ENCODE data around the gene MOB2.

Gene MOB2

DNA sequence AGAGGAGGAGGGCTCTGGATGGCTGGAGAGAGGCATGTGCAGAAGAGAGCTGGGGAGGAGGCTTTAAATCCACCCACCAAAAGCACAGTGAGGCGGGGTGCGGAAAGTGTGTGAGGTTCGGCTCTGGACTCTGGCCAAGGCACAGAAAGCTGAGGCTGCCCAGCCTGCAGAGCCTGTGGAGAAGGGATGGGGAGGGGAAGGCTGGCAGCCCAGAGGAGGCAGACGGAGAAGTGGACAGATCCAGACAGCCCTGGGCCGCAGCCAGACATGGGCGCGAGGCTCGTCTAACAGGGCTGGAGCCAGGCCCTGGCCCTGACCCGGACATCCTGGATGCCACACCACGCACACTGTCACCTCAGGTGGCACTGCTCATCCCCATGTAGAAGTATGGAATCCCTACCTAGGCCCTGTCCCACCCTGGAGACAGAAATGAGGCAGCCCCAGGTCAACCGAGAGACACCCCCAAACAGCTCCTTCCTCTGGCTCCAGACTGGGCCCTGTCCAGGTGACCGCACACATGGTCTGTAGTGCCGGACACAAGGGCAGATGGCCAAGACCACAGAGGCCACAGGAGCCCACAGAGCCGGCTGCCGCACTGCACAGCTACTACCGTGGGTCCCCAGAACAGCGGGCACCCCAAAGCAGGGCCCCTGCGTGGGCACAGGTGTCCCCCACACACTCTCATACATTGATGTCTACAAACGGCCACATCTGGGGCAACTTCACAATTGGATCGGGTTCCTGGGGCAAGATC is 16.6 kb upstream of the MOB2 start:
- DNase-seq, result no peak

DNA sequence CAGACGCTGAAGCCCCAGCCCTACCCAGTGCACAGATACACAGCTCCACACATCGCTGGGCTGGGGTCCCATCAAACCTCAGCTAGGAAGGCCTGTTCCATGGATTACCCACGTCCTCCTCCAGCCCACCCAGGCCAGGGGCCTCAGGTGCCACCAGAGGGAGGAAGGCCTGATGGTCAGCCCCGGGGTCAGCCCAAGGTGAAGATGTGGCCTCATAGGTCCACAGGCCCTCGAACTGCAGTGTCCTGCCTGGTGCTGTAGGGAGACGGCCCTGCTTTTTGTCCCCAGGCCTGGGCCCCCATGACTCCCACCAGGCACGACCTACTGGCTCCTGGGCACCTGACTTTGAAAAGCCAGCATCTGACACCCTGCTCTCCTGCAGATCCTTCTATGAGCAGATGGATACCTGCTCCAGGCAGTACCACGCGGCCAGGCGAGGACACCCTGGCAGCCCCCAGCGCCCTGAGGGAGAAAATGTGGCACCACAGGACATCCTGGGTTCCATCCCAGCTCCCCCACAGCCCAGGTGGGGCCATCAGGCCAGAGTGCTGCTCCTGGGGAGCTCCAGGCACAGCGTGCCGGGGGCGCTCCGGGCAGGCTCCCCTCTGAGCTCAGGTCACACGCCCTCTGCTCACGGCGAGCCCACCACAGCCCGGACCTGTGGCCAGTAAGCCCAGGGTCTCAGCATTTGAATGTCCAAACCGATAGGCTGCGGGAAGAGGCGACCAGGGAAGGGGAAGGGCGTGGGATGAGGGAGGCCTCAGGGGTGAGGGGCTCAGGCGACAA is 15.8 kb upstream of the MOB2 start:
- DNase-seq, result no peak

DNA sequence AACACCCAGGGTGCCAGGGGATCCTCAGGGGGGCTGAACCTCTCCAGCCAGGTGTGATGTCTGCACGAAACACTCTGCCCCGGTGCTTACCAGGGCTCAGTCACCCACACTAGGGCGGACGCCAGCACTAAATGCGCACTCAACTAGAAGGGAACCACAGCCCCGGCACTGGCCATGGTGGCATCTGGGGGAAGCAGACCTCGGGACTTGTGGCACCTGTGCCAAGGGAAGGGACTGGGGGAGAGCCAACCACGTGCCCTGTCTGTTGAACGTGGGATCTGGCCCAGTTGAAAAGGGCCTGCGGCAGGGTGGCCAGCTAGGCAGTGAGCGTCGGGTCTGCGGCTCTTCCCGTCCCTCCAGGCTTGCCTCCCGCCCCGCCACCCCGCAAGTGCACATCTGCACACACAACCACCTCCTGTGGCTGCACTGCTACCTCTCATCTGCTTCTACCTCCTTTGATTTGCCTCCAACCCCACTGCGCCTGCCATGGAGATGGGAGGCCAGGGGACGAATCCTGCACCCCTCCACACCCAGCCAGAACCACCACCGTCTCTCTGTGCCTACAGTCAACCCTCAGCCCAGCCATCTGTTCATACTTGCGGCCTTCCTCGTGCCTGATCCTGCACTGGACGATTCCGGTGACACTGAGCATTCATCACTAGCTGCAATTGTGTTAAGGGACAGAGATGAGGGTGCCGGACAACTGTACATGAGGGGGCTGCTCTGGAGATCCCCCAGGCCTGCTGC is 15.0 kb upstream of the MOB2 start:
- DNase-seq, result no peak

DNA sequence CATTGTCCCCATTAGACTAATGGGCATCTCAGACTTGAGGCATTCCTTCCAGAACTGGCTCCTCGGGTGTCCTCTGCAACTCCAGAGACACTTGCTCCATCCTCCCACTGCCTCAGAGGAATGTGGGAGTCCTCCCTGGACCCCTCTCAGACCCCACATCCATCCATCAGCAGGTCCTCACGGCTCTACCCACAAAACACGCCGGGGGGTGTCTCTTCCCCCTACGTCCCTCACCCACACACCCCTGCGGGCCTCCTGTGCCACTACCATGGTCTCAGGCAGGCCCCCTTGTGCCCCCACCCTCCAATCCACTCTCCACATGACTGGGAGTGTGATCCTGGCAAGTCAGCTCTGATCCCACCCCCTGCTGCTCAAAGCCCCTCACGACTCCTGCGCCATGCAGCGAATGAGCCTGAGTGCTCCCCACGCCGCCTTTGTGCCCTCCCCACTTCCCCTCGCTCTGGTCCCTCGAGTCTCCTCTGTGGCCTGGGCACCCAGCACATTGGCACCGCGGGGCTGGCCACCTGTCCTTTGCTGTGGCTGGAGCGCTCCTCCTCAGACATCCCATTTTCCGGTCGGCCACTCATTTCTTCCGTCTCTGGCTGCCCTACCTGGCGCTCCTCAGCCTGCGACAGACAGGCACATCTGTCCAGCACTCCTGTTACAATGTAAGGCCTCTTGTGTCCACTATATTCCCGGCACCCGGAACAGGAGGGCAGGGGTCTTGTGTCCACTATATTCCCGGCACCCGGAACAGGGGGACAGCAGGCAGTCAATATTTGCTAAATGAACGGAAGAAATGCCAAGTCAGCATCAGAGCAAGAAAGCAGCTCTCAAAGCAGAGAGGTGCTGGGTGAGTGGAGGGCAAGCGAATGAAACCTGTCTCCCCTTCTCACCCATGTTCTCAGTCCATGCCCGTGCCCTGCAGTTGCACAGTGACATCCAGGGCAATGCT is 14.2 kb upstream of the MOB2 start:
- DNase-seq, result no peak

DNA sequence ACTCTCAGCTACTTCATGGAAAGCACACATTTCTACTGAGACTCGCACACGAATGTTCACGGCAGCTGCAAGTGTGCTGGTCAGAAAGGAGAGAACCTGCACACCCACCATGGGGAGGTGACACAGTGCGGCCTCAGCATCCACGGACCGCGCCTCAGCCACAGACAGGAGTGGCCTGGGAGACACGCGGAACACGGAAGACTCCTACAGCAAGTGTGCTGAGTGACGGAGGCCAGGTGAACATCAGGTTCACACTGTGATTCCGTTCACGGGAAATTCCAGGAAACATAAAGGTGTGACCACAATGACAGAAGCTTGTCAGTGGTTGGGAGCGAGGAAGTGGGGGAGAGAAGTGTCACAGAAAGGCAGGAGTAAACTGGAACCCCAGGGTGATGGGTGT is 13.3 kb upstream of the MOB2 start:
- DNase-seq, result no peak

DNA sequence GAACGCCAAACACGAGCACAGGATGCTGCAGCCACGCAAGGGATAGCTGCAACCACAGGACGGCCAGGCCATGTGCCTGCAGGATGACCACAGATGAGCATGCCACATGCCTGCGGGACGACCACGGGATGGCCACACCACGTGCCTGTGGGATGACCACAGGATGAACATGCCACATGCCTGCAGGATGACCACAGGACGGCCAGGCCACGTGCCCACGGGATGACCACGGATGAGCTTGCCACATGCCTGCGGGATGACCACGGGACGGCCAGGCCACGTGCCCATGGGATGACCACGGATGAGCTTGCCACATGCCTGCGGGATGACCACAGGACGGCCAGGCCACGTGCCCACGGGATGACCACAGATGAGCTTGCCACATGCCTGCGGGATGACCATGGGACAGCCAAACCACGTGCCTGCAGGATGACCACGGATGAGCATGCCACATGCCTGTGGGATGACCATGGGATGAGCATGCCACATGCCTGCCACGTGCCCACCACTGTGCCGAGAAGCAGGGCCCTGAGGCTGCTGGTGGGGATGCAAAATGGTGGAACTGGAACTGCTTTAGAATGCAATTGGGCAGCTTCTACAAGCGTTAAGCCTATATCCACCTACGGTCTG is 12.8 kb upstream of the MOB2 start:
- no peak for DNase-seq

DNA sequence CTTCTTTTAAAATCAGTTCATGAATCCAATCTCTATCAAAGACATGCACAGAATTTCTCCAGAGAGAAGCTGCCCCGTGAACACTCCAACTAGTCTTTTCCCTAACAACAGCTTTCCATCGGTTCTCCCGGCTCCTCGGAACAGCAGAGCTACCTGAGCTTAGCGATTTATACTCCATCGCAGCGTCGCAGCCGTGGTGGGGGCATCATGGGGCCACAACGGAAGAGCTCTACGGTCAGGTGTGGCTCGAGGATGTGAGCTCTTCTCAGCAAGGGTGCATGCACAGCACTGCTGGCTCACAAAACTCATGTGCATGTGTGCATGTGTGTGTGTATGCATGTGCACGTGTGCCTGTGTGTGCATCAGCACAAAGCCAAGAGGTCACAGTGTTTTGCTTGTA is 11.7 kb upstream of the MOB2 start:
- no peak for DNase-seq

DNA sequence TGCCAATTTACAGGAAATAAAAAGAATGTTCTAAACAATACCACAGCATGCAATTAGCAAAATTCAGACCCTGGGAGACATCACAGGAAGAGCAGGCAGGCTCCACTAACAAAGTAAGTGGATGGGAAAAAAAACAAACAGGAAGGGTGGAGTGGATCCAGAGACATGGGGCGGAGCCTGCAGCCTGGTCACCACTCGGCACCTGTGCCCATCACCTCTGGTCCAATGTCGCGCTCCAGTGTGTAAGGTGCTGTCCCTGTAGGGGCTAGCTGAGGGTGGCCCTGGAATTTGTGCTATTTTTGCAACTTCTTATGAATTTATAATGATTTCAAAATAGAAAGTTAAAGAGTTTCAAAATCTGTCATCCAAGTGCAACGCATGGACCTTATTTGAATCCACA is 11.0 kb upstream of the MOB2 start:
- no peak for DNase-seq

DNA sequence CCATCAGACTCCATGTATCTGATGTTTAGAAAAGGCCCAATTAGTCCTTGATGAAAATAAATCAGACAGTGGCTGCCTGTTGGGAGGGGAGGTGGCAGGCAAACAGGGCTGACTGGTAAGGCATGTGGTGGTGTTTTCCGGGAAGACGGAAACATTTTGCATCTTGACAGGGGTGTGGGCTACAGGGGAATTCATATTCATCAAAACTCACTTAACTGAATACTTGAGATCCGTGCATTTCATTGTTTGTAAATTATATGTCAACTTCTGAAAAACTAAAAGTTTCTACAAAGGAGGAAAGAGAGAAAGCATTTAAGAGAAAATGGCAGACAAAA is 10.1 kb upstream of the MOB2 start:
- no peak for DNase-seq

DNA sequence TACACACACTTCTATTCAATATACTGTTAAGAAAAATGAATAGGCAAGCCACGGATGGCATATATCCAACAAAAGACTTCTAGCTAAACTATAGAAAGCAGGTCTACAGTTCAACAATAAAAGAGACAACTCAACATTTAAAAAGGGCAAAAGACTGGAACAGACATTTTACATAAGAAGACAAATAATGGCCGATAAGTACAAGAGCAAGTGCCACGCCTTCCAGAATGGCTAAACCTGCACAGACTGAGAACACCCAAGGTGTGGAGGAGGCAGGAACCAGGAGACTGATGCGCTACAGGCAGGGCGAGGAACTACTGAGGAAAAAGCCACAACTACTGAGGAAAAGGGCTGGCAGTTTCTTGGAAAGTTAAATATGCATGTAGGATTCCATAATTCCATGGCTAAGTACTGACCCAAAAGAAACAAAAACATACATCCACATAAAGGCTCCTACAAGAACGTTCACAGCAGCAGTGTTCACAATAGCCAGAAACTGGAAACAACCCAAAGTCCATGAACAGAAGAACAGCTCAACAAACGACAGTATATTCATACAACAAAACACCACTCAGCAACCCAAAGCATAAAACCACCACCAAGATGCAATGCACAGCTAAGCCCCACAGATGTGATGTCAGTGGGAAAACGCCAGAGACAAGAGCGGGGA is 9.6 kb upstream of the MOB2 start:
- no peak for DNase-seq

DNA sequence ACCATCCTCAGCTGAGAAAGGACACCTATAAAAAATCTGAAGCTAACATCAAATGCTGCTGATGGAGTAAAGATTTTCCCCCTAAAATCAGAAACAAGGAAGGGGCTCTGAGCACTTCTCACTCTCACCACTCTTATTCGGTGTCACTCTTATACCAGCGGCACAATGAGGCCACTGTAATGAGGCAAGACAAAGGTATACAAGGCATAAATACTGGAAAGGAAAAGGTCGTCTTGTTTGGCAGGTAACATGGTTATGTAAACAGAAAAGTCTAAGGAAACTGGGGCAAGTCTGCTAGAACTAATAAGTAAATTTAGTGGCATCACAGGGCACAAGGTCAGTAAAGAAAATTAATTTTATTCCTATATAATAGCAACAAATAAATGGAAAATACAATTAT is 8.1 kb upstream of the MOB2 start:
- no peak for DNase-seq

DNA sequence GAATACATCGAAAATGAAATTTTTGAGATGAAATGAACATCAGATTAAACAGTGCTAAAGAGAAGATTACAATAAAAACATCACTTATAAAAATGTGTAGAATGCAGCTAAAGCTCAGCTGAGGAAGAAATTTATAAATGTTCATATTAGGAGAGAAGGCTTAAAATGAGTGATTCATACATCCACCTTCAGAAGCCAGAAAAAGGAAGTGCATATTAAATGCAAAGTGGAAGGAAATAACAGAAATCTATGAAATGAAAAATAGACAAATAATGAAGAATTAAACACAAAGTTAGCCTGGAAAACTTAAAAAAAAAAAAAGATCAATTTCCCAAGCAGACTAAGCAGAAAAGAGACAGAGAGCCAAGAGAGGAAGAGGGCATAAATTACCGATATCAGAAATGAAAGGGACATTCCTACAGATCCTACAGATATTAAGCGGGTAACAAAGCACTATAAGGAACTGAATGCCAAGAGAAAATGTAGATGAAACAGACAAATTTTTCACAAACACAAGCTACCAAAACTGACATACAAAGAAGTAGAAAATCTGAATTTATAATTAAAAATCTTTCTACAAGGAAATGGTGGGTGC is 7.2 kb upstream of the MOB2 start:
- DNase-seq, result no peak

DNA sequence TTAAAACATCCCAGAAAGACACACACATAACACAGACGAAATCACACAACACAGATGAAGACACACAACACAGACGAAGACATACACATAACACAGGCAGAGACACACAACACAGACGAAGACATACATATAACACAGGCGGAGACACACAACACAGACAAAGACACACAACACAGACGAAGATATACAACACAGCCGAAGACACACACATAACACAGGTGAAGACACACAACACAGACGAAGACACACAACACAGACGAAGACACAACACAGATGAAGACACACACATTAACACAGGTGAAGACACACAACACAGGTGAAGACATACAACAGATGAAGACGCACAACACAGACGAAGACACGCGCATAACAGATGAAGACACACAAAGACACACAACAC is 4.8 kb upstream of the MOB2 start:
- no peak for DNase-seq

DNA sequence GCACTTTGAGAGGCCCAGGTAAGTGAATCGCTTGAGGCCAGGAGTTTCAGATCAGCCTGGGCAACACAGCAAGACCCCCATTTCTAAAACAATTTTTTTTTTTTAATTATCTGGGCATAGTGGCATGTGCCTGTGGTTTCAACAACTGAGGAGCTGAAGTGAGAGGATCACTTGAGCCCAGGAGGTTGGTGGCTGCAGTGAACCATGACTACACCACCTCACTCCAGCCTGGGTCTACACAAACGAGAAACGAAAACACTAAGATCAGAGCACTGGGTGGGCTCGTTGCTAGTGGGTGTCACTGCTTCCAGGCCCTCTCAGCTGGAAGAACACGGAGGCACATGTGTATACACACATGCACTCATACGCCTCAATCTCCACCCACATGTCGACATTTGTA is 4.1 kb upstream of the MOB2 start:
- no peak for DNase-seq

DNA sequence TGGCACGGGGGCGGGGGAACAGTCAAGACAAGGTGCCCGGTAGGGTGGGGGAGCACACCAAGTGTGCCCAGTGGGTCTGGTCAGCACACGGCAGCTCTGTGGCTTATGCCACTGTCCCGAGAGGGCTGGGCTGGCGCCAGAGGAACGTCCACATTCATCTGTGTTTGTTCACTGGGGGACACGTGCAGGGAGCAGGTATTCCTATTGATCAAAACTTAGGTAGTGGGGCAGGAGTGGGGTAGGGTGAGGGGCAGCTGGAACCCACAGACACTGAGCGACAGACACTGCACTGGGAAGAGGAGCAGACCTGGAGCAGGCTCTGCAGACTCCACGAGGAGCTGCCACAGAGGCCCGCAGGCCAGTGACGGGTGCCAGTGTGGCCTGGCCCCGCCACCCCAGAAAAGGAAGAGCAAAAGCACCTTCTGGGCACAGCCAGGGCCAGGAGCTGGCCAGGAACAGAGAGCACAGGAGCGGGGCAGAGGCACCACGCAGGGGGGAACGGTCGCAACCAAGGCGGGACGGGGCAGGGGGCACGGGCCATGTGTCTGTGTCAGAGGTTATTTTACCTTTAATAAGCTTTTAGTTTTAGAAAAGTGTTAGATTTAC is 2.1 kb upstream of the MOB2 start:
- DNase-seq, result no peak

DNA sequence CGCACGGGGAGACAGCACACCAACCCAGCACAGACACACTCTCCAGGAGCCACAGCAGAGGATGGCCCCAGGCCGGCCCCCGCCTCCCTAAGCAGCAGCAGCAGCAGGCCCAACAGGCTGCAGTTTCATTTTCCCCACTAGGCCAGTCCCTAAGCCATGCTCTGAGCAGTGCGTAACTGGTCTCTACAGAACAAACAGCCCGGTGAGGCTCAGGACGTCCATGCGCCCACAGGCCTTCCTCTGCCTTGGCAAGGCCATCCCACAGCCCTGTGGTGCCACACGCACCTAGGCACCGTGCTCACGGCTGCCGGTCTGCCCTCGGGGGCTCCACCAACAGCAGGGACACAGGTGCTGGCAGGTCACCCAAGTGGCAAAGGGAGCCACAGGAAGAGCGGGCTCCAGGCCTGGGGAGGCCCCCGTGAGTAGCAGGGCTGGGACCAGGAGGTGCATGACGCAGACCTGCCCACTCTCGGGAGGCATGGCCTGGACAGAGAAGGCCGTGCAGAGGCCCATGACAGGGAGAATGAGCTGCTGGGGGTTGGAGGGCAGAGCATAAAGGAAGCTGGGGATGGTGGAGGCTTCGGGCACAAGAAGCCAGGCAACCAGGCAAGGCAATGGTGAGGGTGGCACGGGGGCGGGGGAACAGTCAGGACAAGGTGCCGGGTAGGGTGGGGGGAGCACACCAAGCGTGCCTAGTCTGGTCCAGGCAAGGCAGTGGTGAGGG is 1.4 kb upstream of the MOB2 start:
- DNase-seq, result no peak

DNA sequence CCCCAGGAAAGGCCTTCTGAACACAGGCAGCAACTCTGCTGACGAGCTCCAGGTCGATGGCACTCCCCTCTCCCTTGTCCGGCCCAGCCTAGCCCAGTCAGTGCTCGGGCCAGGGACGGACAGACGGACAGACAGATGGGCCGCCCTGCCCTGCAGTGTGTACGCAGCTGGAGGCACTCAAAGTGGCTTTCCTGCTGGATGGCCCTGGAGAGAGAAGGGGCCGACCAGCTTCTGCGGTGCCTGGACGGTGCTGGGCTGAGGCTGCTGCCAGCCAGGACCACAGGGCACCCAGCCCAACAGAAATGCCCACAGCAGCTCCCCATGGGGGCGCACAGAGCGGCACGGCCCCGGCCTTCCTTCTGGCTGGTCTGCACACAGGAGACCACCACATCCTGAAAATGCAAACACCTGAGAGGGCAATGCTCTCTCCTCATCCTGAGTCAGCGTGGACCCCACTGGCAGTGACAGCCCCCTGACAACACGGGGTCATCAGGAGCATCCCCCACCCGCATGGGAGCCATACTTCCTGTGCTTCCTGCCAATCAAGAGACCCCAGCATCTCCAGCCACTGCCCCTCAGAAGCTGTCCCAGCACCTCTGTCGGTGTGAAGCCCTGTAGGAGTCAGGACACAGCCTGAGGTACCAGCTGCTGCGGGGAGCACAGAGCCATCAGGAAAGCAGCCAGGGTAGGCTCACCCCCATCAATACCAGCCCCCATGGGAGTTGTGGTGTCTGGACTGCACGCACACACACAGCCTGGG is 692 bp upstream of the MOB2 start:
- DNase-seq, result no peak

DNA sequence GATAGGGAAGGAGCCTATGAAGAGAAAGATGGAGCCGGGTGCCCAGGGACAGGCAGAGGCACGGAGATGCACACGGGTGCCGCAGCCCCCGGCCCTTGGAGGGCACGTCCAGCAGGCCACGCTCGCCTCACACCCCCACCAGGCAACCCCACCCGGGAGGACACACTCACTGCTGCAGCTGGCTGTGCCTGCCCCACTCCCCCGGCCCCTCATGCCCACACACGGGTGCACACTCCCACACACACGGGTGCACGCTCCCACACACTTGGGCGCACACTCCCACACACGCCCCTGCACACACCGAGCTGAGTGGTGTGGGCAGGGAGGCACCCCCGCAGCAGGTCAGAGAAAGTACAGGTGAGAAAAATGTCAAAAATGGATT is 1.1 kb downstream of the MOB2 start:
- no peak for DNase-seq

DNA sequence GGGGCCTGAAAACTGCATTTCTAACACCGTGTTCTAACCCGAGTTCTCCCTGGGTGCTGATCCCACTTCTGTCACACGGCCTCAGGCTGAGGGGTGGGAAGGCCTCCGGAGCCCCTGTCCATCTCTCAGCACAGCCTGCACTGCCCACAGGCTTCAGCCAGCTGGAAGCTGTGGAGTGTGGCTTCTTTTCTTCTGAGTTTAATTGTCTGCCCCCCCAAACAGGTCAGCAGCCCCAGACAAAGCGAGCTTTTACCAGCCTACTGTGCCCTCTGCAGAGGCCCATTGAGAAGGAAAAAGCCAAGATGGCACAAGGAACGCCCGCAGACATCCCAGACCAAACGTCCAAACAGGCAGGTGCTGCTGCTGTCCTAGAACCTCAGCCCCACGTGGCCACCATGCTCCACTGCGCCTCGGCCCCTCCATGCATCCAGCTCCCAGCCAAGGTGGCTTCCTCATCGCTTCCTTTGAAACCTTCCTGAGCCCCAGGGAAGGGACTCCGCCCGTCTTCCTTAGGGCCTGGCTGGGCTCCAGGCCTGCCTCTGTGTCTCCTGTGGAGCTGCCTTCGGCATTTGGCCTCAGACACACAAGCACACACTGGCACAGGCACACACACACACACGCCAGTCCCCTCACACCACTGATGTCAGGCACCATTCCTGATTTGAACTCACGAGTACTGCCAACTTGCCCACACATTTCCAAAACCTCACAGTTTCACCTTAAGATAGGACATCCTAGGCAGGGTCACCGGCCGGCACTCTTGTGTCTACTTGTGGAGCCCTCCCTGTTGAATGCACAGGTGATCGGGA is 1.7 kb downstream of the MOB2 start:
- no peak for DNase-seq
